IPS-18c (cell line): ENCODE data around the gene MED13L.

ENCODE experiments used
- H3K4me3 ChIP-seq: 2 replicates; pipeline ENCODE4 v1.7.0; 2013; ENCODE audit warnings: low read depth, mild to moderate bottlenecking, low read length, moderate library complexity; ENCODE audit not compliant: insufficient read depth
- H3K9me3 ChIP-seq: one replicate; pipeline ENCODE4 v1.6.1; 2013; ENCODE audit warnings: mild to moderate bottlenecking, low read length, moderate library complexity; ENCODE audit not compliant: control insufficient read depth, insufficient read depth

MED13L gene

GRCh38 chr12:116308647-116309046, 31.2 kb upstream of the MED13L start:
- Histone ChIP-seq H3K9me3 (no peaks in the 10 kb centered on the region), H3K4me3 (no peak overlapping the region)

DNA sequence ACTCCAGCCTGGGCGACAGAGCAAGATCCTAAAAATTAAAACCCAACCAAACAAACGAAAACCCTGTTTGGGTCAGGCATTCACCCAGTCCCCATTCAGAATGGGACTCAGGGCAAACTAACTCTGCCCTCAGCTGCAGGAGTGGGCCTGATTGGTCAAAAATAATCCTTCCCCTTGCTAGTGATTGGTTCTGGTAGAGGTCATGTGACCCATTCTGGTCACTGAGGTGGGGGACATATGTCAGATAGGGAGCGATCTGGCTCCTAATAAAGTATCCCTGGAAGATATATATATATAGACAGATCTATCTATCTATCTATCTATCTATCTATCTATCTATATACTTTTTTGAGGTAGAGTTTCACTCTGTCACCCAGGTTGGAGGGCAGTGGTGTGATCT, 29.5 kb upstream of the MED13L start:
- no peaks in the 10 kb centered on the region for H3K9me3 ChIP-seq
- H3K4me3 ChIP-seq = no peak overlapping the region

- H3K9me3 ChIP-seq = no peaks in the 10 kb centered on the region
- H3K4me3 ChIP-seq = no peak overlapping the region
Observed at GRCh38 chr12:116306506-116306905, 29.0 kb upstream of the MED13L start.

GRCh38 chr12:116304621-116305020, 27.1 kb upstream of the MED13L start:
- H3K4me3 ChIP-seq = no peak overlapping the region
- H3K9me3 ChIP-seq = no peaks in the 10 kb centered on the region

GRCh38 chr12:116303929-116304328, 26.4 kb upstream of the MED13L start:
- Histone ChIP-seq H3K4me3 (no peak overlapping the region), H3K9me3 (no peaks in the 10 kb centered on the region)

DNA sequence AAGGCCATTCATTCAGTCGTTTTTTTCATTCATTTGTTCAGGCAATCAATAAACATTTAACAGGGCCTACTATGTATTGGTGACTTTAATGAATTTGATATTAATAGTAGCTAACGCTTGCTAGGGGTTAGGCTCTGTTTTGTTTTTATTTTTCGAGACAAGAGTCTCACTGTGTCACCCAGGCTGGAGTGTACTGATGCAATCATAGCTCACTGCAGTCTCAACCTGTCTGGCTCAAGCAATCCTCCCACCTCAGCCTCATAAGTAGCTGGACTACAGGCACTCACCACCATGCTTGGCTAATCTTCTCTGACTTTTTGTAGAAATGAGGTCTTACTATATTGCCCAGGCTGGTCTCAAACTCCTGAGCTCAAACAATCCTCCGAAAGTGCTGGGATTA, 25.6 kb upstream of the MED13L start:
- Histone ChIP-seq H3K9me3 (no peaks in the 10 kb centered on the region), H3K4me3 (no peak overlapping the region)

- H3K9me3 ChIP-seq = no peaks in the 10 kb centered on the region
- no peak overlapping the region for H3K4me3 ChIP-seq
Observed at GRCh38 chr12:116302166-116303058, 24.9 kb upstream of the MED13L start.

DNA sequence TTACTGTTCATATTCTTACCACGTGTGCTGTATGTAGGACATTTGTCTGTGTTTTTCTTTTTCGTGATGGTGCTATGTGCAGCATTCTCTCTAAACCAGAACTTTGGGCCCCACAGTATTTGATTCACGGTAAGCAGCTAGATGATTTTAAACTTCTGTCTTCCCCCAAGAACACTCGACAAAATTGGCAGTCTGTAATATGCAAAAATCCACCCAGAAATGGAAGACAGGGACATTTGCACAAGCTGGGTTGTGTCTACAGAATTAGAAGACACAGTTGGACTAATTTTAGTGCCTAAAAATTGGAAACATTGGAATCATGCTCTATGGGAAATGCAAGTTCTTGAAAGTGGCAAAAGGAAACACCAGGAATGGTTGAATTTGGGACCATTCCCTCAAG, 24.1 kb upstream of the MED13L start:
- Histone ChIP-seq H3K9me3 (no peaks in the 10 kb centered on the region), H3K4me3 (no peak overlapping the region)

GRCh38 chr12:116299665-116300328, 22.3 kb upstream of the MED13L start:
- Histone ChIP-seq H3K9me3 (no peaks in the 10 kb centered on the region), H3K4me3 (no peak overlapping the region)

GRCh38 chr12:116299064-116299463, 21.6 kb upstream of the MED13L start:
- Histone ChIP-seq H3K9me3 (no peaks in the 10 kb centered on the region), H3K4me3 (no peak overlapping the region)

DNA sequence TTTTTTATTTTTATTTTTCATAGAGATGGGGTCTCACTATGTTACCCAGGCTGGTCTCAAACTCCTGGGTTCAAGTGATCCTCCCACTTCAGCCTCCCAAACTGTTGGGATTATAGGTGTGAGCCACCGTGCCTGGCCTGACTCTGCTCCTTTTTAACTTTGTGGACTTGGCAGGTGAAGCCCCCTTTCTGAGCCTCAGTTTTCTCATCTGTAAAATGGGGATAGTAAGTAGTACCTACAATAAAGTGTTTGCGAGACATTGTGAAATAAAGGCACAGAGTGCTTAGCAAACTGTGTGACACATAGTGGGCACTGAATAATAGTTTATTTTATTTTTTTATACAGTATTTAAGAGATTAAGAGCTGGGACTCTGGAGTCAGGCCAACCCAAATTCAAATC, 21.1 kb upstream of the MED13L start:
- Histone ChIP-seq H3K4me3 (no peak overlapping the region), H3K9me3 (no peaks in the 10 kb centered on the region)

DNA sequence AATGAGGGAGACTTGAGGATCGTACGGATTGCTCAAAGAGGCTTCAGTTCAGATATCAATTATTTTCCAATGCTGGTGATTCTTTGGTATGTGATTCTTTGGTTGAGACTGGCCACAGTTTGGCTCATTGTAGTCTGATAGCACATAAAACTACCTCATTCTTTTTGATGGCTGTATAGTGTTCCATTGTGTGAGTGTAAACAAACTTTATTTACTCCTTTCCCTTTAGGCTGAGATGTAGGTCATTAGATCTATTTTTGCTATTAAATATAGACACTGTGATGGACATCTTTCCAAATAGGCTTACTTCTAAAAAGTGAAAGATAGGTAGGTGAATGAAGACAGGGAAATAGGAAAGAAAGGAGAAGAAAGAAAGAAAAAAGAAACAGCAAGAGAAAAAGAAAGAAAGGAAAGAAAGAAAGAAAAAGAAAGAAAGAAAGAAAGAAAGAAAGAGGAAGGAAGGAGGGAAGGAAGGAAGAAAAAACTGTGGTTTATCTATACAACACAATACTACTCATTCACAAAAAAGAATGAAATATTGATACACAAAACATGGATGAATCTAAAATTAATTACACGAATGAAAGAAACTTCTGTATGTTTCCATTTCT, 19.8 kb upstream of the MED13L start:
- H3K4me3 ChIP-seq = no peak overlapping the region
- H3K9me3 ChIP-seq = no peaks in the 10 kb centered on the region

GRCh38 chr12:116295327-116296263, 18.1 kb upstream of the MED13L start:
- no peaks in the 10 kb centered on the region for H3K9me3 ChIP-seq
- H3K4me3 ChIP-seq = no peak overlapping the region

DNA sequence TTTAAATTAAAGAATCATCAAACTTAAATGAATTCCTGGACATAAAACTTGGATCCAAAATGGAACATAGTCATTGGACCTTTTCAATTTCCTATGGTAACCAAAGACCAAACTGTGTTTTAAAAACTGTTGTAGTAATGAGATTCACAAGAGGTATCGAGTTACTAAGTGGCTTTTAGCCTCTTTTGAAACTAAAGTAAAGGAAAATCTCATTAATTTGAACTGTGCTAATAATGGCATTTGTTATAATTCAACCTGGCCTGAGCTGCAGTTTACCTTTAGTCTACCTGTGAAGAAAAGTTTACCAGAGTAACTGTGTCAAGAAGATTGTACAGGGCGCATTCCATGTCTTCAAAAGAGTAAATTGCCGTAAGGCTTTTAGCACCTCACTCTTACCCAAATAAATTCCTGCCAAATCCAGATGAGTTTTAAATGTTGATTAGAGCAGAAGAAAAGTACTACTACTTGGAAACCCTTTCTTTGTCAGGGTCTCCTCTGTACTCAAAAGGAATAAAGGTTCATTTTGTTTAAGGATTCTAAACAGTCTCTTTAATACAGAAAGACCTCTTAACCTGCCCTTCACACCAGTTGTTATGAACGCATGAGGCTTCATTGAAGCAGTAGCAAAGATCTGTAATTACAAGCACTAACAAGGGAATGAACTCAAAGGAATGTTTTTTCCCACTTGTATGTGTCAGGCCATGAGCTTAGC, 17.1 kb upstream of the MED13L start:
- no peaks in the 10 kb centered on the region for H3K9me3 ChIP-seq
- H3K4me3 ChIP-seq = no peak overlapping the region

- Histone ChIP-seq H3K4me3 (no peak overlapping the region), H3K9me3 (no peaks in the 10 kb centered on the region)
Observed at GRCh38 chr12:116293687-116294453, 16.4 kb upstream of the MED13L start.

DNA sequence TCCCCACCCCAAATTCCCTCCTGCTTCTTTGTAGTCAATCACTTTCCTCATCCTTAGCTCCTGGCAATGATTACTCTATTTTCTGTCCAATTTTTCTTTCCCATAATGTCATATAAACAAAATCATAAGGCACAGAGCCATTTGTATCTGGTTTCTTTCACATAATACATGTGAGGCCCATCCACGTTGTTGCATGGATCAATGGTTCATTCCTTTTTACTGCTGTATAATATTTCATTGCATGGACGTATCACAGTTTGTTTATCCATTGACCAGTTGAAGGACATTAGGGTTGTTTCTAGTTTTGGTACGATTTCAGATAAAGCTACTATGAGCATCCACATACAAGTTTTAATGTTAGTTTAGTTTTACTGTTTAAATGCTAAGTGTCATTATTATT, 13.7 kb upstream of the MED13L start:
- H3K9me3 ChIP-seq = no peaks in the 10 kb centered on the region
- no peak overlapping the region for H3K4me3 ChIP-seq
